GM18909 (cell line): ENCODE data around the gene MMP11.

Experiments
- ATAC-seq: cut with Tn5 transposase; IDR thresholded peaks from one replicate; pipeline ENCODE4 v1.9.1; 2021; ENCODE audit warnings: mild to moderate bottlenecking; ENCODE audit not compliant: unreplicated experiment, poor library complexity

The MMP11 gene

GRCh38 chr22:23779083-23779482 is 6.4 kb downstream of the MMP11 start:
- no peak for ATAC-seq

GRCh38 chr22:23779731-23780130 is 7.1 kb downstream of the MMP11 start:
- ATAC-seq = no peak

- ATAC-seq = no peak
Measured at GRCh38 chr22:23780146-23780748, 7.6 kb downstream of the MMP11 start.

- no peak for ATAC-seq
Measured at GRCh38 chr22:23781065-23781464, 8.4 kb downstream of the MMP11 start.

GRCh38 chr22:23781511-23782183 is 9.0 kb downstream of the MMP11 start:
- no peak for ATAC-seq

- no peak for ATAC-seq
Measured at GRCh38 chr22:23782252-23782651, 9.6 kb downstream of the MMP11 start.

GRCh38 chr22:23782703-23783102 is 10.1 kb downstream of the MMP11 start:
- no peak for ATAC-seq

- no peak for ATAC-seq
Measured at GRCh38 chr22:23783265-23784150, 10.9 kb downstream of the MMP11 start.

- ATAC-seq = no peak
Measured at GRCh38 chr22:23784215-23784732, 11.6 kb downstream of the MMP11 start.

- no peak for ATAC-seq
Measured at GRCh38 chr22:23786261-23786710, 13.6 kb downstream of the MMP11 start.

- peak; percentile 69 for ATAC-seq
Measured at GRCh38 chr22:23786752-23787599, 14.3 kb downstream of the MMP11 start, which contains the start of gene SMARCB1. Gene SMARCB1 (plus strand): TSS chr22:23786966. CDS start chr22:23787170, 204 bp downstream.

- peak; percentile 6 for ATAC-seq
Measured at GRCh38 chr22:23787600-23787896, 14.9 kb downstream of the MMP11 start.

- no peak for ATAC-seq
Measured at GRCh38 chr22:23787910-23788309, 15.3 kb downstream of the MMP11 start.

- ATAC-seq = no peak
Measured at GRCh38 chr22:23789121-23789520, 16.5 kb downstream of the MMP11 start.

GRCh38 chr22:23789638-23790037 is 17.0 kb downstream of the MMP11 start:
- ATAC-seq = no peak

- no peak for ATAC-seq
Measured at GRCh38 chr22:23790819-23791737, 18.4 kb downstream of the MMP11 start.

GRCh38 chr22:23791738-23792645 is 19.3 kb downstream of the MMP11 start:
- ATAC-seq = no peak

- ATAC-seq = no peak
Measured at GRCh38 chr22:23793326-23793725, 20.7 kb downstream of the MMP11 start.
